ENCODE data around the gene SPPL3.

- TF ChIP-seq PRDM15 (CRISPR knock-in tag; IDR thresholded peaks at IDR 0.05) (no peak), CTCF (IDR thresholded peaks at IDR 0.05) (no peak)
These were observed 78.8 kb downstream of the SPPL3 start for GRCh38 chr12:120825337-120825736.
